OCI-LY7 (cell line): ENCODE measurements around the gene SLC2A13.

Source experiments
- CTCF ChIP-seq: fragments of 200-600 bp; sonication (generic); conservative IDR thresholded peaks from 2 replicates; pipeline ENCODE4 v1.5.1; 2014; ENCODE audit warnings: mild to moderate bottlenecking, antibody characterized with exemption, low read length, moderate library complexity, mixed read lengths
- EZH2phosphoT487 ChIP-seq: fragments of 200-600 bp; sonication (generic); IDR thresholded peaks from 2 replicates; pipeline ENCODE4 v1.6.1; 2018; ENCODE audit warnings: low read depth, borderline replicate concordance, mild to moderate bottlenecking, mixed run types, antibody characterized with exemption, low read length, moderate library complexity, mixed read lengths

- TF ChIP-seq CTCF (no peak), EZH2phosphoT487 (no peak)
Measured at GRCh38 chr12:40138526-40138925, 32.6 kb upstream of the SLC2A13 start.
